Measurements from ENCODE around the gene CRIM1.

Gene CRIM1

DNA sequence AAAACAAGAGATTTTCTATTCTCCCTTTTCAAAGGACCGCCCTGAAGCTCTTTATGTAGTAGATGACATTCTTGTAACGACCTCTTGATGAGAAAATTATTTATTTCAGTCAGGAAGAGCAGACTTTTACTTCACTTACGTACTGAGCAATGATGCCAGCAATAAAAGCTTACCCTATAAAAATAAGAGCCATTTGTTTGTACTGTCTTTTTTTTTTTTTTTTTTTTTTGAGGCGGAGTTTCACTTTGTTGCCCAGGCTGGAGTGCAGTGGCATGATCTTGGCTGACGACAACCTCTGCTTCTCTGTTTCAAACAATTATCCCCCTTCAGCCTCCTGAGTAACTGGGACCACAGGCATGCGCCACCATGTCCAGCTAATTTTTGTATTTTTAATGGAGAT lies 39.2 kb downstream of the CRIM1 start:
- DNase-seq, result no peak

DNA sequence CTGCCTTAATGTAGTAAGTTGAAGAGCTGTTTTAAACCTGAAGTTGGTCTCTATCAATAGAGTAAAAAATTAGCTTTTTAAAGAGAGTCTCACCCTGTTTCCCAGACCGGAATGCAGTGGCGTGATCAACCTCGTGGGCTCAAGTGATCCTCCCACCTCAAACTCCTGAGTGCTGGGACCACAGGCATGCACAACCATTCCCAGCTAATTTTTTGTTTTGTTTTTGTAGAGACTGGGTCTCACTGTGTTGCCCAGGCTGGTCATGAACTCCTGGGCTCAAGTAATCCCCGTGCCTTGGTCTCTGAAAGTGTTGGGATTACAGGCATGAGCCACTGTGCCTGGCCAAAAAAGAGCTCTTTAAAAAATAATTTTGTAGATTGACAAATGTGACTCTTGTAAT lies 40.3 kb downstream of the CRIM1 start:
- DNase-seq, result no peak

DNA sequence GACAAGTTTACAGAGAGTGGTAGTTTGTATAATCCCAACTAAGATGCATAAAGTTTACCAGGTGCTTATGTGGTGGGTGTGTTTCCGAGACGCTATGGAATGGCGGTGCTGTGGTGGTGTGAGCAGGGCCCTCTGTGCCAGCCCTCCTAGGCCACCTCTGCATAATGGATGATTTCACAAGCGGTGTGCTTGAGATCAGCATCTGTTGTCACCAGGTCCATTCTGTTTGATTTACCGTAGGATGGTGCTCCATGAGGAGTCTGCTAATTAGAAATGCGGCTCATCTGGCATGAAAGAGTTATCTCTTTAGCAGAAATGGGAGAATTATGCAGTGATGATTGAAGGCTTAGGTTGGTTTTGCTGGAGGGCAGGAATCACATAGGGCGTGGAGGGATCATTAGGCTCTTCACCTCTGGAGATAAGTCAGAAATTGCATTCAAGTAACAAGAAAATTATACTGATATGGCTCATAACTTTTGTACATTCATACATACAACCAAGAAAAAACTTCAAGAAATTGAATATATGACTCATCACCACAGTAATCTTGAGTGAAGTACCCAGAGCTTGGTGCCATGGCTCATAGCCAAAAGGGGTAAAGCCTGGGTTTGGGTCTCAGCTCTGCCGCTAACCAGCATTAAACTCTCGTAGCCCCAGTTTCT lies 41.4 kb downstream of the CRIM1 start:
- DNase-seq, result no peak

DNA sequence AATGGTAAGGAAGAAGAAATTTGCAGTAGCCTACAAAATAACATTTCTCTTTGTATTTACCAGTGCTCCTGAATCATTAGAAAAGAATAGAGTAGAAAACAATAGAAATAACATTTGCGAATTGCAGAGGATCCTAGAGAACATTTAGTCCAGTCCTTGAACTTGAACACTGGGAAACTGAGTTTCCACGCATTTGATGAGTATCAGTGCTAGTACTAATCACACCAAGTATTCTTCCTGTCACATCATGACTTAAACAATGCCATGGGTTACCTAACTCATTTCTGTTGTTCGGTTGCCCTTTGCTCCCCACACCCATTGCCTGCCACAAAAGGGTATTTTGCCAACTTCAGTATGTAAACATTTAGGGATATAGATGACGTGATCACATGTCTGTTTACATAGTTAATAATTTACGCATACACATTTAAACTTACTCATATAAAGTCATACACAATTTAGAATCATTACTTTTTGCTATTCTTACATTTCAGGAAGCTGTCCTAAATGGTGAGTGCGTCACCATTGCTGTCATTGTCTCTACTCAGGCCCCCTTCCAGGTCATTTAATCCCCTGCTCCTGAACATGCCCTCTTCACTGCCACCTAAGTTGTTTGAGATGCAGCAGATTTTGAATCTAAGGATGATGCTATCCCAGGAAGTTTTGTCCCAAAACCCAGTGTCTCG lies 42.3 kb downstream of the CRIM1 start:
- DNase-seq, result no peak

DNA sequence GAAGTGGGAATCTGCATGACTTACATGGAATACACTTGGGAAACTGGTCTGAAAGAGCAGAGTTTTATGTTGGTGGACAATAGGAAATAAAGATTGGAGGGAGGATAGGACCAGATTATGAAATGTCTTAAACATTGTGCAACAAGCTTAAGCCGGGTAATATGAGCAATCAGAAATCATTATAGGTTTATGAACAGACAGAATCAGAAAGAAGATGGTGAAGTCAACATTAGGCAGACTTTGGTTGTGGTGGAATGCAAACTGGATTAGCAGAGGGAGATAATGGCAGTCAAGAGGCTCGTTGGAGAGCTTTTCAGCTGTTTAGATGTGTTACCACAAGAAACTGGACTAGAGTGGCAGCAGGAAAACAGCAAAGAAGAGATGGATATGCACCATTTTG lies 43.5 kb downstream of the CRIM1 start:
- no peak for DNase-seq

DNA sequence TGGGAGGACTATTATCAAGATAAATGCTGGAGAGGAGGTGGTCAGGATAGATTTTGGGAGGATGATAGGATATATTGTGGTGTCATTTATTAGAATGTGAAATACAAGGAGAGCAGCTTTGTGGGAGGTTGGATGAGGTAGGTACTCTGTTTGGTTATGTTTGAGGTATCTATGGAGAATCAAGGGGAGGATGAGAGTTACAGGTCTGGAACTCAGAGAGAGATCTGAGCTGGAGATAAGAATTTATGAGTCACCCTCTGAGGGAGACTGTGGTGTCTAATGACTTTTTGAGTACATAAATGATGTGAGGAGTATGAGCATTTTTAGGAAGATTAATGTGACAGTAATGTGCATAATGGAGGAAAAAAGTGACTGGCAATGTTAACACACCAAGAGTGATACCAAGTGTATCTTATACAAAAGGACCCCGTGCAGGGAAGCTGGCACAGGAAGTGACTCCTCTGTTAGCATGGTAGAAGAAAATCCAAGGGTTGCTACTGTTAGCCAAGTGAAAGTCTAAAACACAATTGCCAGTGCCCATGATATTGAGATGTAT lies 48.2 kb downstream of the CRIM1 start:
- DNase-seq, result no peak

DNA sequence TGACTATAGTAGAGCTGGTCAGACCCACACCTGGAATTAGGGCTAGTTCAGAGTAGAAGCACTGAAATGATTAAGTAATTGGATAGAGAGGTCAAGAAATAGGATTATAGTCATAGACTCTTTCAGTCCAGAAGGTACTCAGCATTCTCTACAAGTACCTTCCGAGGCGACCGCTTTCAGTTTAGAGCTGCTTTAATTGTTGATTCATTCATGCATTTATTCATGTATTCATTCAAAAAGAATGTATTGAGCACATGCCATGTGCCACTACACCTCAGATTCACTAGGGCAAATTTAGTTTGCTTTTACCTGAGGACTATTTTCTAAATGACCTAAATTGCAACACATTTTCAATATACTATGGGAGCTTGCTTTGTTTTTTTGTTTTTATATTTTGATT lies 48.7 kb downstream of the CRIM1 start:
- no peak for DNase-seq

DNA sequence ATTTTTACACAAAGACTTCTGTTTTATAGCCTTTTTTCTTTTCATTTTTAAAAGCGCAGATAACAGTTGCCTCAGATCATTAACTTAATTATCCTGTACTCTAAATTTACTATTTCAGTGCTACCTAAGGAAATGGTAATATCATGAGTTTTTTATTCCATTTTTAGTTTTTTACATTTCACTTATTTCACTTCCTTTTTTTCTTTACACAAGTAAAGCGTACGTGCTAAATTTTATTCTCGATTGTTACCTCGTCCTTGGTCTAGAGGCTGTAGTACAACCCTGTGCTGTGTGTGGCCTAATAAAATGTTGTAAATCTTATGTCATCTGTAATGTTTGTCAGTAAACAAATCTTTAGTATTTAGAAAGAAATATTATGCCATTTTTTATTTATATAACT lies 49.2 kb downstream of the CRIM1 start:
- DNase-seq, result no peak

DNA sequence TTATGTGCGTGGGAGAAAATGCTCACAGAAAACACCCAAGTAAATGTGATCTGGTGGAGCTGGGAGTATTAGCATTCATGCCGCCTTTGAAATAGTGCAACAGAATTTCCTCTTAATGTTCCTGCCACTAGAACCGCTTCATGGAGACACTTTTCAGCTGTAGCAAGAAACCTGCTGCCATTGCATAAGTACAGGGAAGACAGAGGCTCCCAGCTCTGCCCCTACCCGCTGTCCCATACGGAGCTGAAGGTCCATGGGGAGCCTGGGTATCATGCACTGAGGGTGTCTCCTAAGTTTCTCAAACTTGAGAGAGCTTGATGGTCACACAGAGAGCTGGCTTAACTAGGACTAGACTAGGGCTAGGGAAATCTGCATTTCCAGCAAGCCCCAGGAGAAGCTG lies 49.6 kb downstream of the CRIM1 start:
- no peak for DNase-seq

DNA sequence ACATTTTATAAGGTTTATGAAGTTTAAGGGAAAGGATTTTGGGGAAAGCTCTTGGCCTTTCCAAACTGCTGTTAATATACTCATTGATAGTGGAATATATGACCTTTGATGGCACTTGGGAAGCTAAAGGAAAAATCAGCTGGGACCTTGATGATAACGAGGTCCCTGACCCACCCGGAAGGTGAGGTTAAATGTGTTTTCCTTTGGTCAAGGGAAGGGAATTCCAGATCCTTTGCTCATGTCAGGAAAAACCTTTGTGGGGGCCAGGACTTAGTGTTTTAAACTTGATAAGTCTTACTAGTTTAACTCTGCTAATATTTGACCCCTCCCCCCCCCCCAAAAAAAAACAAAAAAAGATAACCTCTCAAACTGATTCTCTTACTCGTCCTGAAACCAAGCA lies 50.7 kb downstream of the CRIM1 start:
- DNase-seq, result no peak

DNA sequence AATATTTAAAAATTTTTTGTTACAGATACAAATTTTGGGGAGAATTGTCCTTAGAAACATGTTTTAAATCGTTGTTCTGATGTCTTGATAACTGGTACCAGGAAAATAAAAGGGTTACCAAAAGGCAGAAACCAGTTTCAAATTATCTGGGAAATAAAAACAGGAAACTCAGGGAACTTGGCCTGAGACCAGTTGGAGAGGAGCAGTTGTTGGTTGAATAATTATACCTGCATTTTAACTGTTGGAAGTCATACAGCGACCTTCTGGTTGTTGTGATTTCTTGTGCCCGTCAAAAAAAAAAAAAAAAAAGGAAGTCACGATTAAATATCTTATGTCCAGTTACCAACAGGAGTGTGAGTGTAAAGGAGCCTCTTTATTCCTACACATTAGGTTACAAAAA lies 51.8 kb downstream of the CRIM1 start:
- DNase-seq, result no peak

DNA sequence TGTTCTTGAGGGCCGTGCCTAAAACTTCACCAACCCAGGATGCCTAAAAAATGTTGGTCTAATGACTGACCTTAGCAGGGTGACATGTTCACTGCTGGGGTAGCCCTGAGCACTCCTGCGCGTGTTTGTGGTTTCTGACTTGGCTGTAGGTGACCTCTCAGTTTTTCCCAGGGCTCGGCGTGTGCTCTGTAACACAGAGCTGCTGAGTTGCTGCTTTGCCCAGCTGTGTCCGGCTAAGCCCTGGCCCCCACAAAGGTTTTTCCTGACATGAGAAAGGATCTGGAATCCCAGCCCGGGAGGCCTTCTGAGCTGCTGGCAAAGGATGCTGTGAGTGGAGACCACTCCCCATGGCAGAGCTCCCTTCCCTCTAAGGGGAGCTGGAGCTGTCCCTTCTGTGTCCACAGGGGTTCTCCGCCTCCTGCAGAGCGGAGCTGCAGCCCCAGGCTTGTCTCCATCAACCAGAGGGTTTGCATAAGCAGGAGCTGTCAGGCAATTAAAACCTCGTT lies 52.7 kb downstream of the CRIM1 start:
- DNase-seq, result peak in 3 of 56 donors; percentile 1 to 7 (median 4)

DNA sequence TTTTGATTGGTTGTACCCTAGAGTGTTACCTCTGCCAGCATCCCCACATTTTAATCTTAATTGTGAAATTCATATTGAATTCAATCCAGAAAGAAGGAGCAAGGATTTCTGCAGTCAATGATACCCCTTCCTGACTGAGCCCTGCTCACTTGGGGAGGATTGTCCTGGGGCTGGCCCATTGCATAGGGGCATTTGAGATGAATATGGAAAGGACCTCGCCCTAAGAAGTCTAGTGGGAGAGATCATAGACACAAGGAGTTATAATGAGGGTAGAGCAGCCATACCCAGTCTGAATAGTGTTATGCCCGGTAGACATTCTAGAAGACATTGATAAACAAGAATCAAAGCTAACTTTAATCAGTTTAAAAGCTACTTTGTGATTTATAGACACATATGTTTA lies 53.8 kb downstream of the CRIM1 start:
- DNase-seq, result no peak

DNA sequence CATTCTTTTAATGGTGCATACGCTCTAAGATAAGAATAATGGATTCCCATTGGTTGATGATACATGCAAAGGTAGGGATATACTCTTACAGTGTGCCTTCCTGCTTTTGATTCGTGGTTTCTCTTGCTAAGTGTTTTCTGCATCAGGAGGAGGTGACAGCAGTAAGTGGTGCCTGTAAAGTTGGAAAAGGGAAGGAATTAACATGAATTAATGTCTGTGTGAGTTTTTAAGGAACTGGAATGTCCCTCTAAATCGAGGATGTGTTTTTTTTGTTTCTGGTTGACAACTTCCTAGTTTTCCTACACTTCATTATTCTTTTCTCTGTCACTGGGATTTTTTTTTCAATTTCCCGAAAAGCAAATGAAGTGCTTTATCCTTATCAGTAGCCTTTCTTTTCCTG lies 54.4 kb downstream of the CRIM1 start:
- DNase-seq, result no peak

DNA sequence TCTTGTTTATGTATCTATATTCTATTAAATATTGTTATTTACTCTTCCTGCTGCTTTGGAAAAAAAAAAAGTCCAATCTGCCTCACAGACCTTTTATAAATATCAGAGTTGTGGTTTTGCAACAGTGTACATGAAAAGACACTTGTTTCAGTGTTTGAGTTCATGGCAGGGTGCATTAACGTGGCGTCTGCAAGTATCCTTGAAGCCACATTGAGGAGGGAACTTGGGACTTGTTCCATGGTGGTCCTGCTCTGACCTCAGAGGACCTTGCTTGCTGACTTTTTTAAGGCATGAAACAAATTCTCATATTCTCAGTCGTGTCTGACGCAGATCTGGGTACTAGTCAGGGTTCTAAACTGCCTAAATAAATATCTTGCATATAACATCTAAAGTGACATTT lies 55.1 kb downstream of the CRIM1 start:
- DNase-seq, result no peak

DNA sequence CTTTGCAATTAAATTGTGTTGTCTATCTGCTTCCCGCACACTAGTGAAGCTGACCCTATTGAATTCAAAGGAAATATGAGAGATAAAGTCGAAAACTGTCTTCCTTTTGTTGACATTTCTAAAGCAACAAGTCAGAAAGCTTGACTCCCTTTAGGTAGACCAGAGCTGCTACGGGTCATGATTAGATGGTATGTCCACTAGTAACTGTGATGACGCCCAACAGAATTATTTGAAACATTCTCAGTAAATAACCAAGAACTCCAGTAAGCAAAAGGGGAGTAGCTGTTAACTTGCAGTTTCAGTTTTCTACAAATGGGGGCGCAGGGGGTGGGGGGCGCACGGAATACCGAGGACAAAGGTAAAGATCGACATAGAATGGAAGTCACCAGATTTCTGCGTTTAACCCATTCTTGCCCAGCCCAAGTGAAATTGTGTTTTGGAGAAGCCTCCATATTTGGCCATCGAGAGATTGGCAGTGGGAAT lies 56.4 kb downstream of the CRIM1 start:
- DNase-seq, result no peak

DNA sequence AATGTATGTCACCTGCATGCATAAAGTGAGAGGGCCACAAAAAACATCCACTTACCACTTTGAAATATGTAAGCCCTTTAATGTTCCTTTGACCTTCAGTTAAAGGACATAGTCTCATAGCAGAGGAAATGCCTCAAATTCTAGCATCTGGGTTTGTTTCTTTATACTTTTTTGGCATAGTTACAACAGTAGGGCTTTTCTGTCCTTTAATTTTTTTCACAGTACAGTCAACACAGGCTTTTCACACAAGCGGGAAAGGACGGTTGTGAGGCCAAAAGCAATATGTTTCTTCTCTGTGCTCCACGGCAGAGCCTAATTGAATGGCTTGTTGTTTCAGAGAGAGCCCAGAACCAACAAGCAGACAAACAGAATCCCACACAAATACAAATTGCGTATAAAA lies 57.6 kb downstream of the CRIM1 start:
- peak in 2 of 56 donors; percentile 12 to 23 for DNase-seq

DNA sequence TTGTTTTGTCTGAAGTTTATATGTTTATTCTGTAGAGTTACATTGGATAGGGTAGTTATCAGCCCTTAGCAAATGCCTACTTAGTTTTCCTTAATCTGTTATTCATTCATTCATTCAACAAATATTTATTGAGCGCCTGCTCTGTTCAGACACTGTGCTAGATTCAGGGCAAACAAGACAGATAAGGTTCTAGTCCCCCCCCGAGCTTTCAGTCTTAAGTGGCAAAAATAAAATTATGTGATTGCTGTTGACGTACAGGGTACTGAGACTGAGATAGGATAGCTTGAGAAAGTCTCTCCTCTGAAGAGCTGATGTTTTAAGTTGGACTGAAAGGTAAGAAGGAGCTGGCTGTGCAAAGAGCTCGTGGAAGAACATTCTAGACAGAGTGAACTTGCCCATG lies 58.7 kb downstream of the CRIM1 start:
- no peak for DNase-seq

DNA sequence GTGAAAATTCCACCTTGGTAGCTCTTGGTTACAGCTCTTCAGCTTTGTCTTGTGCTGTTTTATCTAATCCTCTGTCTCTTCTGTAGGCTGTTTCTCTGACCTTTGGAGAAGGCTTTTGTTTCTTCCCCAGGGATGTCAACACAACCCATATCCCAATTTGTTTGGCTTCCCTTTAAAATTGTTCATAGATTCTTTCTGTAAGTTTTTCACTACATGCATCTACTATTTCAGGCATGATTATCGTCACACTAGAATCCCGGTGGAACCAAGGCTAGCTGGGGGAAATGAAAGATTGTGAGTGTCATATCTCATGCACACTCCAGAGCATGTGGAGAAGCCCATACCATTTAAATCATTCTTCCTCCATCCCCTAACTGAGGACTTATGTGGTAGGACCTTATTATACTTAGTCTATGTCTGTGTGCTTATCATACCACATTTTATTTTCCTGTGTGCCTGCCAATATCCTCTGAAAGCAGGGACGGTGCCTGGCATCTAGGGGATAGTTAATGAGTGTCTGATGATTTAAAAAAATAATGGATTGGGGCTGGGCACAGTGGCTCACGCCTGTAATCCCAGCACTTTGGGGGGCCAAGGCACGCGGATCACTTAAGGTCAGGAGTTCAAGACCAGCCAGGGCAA lies 59.9 kb downstream of the CRIM1 start:
- DNase-seq, result no peak

DNA sequence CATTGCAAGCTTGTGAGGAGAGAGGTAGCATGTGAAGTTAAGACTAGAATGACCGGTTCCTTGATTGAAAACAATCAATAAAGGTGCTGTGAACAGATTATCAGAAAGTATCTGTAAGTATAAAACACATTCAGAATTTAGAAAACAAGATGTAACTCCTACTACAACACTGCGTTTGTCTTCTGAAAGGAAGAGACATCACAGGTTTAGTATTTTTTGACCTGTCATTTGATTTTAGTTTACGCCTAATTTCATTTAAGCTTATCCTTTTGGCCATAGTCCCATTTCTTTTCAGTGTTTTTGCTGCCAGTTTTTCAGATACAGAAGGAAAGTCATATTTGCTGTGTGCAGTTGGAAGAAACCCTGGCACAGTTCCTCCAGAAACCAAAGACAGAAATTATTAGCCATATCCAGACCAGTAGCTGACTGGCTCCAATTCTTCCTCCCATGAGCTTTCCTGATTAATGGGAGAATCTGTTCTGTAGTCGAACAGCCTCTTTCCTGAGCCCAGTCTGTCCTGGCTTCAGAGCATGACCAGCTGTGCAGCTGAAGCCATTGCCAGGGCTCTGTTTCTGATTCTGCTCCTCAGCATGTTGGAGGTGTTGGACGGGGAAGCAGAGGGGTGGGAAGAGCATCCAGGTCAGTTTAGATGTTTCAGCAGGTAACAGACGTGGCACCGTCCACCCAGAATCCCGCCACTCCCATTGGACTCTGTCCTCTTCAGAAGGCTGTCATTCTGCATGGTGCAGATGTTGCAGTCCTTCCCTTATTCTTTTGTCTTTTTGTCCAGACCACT lies 61.0 kb downstream of the CRIM1 start:
- peak in 2 of 56 donors; percentile 1 to 5 for DNase-seq

DNA sequence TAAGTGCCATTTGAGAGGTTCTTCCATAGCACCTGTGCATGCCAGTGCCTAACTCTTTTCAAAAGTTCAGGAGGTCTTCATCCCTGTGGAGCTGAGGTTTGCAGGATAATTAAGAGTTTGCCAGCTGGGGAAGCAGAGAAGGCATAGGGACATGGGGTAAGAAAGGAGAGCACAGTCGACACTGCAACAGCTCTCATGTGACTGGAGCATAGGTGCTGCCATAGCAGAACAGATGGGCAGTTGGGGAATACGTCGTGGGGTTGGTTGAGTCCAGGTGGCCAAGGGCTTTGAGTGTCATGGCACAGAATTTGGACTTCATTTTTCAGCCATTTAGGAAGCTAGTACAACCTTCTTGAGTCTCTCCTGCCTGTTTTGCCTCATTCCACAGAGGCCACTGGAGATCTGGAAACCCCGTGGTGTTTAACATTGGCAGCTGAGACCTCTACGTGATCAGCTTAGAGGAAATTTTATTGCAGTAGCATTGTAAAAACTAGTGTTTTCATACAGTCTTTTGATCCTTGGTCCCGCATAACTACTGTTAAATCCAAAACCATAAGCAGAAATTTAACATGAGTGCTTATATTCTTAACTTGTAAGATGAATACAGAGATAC lies 65.1 kb downstream of the CRIM1 start:
- no peak for DNase-seq
